ENCODE results near the gene HM13. TPM values are rescaled to one million over a fixed set of nuclear protein-coding genes. Genes with fewer than 3 reads are reported as not detected.
"Not testable (repeated sequence)": the region's sequence is repeated elsewhere in the genome, so short reads cannot be mapped to it uniquely, and the experiment has no call there.

Gene HM13
- 10 to 100 TPM; 67.3 to 69.4 TPM for total RNA-seq

DNA sequence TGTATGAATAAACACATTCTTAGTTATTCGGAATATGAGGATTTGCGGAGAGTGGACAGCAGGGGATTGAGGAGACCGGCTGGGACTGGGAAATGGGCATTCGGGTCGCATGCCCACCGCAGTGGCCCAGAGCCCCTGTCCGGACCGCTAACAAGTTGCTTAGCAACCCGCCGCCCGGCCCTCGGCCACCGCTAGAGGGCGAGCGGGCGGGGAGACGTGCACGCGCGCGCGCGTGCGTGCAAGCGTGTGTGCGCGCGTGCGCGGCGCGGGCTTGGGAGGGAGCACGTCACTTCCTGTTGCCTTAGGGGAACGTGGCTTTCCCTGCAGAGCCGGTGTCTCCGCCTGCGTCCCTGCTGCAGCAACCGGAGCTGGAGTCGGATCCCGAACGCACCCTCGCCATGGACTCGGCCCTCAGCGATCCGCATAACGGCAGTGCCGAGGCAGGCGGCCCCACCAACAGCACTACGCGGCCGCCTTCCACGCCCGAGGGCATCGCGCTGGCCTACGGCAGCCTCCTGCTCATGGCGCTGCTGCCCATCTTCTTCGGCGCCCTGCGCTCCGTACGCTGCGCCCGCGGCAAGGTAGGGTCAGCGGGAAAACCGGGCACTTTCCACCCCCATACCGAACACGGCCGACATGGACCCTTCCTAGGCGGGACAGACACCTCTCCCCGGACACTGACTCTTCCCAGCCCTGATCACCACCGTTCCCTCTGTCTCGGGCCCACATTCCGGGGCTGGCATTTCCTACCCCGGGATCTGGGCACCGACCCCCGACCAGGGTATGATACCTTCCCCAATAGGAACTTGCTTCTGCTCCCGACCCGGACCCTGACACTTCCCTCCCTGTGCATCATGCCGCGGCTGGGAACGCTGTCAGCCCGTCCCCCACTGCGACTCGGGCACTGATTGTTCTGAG lies at the start of gene HM13:
HM13 (plus strand) TSS at position 289 of the 918 bp plus-strand sequence; CDS start at position 399, 110 bp downstream.
- Mint-ChIP-seq H3K4me3 (no peak within 1 kb of the TSS), H3K27ac (peak within 1 kb of the TSS; percentile 1), H3K27me3 (ENCODE audit: low read depth) (no peaks in the 10 kb centered on the region), H3K4me1 (ENCODE audit: low read depth) (peaks cover 9% of the 10 kb centered on the region), H3K9me3 (no peaks in the 10 kb centered on the region), H3K36me3 (ENCODE audit: low read depth) (peaks cover 7% of the 10 kb centered on the region)
- CTCF ChIA-PET, result interaction anchor here (0.6 to 4.2 kb wide), 7 partner anchors 12 to 98 kb away, joined by 3 to 26 read pairs (median 5); a partner anchor contains a TSS
- peak; percentile 89 for DNase-seq
- intact Hi-C loops (cut with micrococcal nuclease), result loop anchor here (1.0 to 5.0 kb wide), 6 partner anchors 33 to 208 kb away; partner anchors contain the start of genes BCL2L1 and ID1

DNA sequence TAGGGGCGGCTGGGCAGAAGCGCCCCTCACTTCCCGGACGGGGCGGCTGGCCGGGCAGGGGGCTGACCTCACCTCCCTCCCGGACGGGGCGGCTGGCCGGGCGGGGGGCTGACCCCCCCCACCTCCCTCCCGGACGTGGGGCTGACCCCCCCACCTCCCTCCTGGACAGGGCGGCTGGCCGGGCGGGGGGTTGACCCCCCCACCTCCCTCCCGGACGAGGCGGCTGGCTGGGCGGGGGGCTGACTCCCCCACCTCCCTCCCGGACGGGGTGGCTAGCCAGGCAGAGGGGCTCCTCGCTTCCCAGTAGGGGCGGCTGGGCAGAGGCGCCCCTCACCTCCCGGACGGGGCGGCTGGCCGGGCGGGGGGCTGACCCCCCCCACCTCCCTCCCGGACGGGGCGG lies 43.3 kb upstream of the HM13 start:
- intact Hi-C loops (cut with micrococcal nuclease); H3K27ac Mint-ChIP-seq; H3K4me3 Mint-ChIP-seq; H3K9me3 Mint-ChIP-seq; CTCF ChIA-PET; DNase-seq; H3K36me3 Mint-ChIP-seq (ENCODE audit: low read depth): not testable (repeated sequence)
- Mint-ChIP-seq H3K4me1 (ENCODE audit: low read depth) (peaks cover 10% of the 10 kb centered on the region), H3K27me3 (ENCODE audit: low read depth) (peaks cover 23% of the 10 kb centered on the region)

GRCh38 chr20:31472395-31473330 lies 41.6 kb upstream of the HM13 start:
- H3K27me3 Mint-ChIP-seq (ENCODE audit: low read depth), result peaks cover 34% of the 10 kb centered on the region
- no peaks in the 10 kb centered on the region for H3K36me3 Mint-ChIP-seq (ENCODE audit: low read depth)
- no peak overlapping the region for H3K27ac Mint-ChIP-seq
- no peak overlapping the region for H3K4me3 Mint-ChIP-seq
- CTCF ChIA-PET, result interaction anchor here (0.8 to 1.5 kb wide), 3 partner anchors 12 to 31 kb away, joined by 3 to 4 read pairs (median 4); no protein-coding TSS in a partner anchor
- intact Hi-C loops (cut with micrococcal nuclease), result no loop called here
- peaks cover 2% of the 10 kb centered on the region for H3K9me3 Mint-ChIP-seq
- H3K4me1 Mint-ChIP-seq (ENCODE audit: low read depth), result peaks cover 10% of the 10 kb centered on the region
- DNase-seq, result no peak

DNA sequence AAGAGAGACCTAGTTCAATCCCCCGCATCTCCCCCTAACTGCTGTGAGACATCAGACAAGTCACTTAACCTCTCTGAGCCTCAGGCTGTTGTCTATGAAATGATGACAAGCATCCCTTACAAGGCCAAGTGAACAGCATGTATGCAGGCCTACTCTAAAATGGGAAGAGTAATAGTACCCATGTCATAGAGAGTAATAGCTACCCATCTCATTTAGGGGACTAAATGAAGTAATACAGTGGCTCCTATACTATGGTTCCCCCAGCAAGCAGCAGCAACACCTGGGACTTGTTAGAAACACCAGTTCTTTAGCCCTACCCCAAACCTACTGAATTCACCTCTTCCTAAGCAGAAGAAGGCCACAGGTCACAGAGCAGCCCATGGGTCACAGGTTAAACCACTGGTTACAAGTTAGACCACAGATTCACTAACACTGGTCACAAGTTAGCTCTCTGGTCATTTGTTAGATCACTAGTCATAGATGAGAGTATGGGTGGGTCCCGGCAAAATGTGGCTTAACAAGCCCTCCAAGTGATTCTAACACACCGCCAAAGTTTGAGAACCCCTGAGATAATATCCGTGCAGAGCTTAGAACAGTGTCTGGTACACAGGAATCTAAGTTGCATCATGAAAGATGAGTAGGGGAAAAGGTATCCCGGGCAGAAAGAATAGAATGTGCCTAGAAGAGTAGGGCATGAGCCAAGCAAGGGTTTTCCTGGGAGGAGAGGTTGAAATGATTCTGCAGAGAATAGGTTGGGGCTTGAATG lies 40.7 kb upstream of the HM13 start:
- no peak overlapping the region for H3K4me3 Mint-ChIP-seq
- H3K27me3 Mint-ChIP-seq (ENCODE audit: low read depth), result peaks cover 39% of the 10 kb centered on the region
- CTCF ChIA-PET, result interaction anchor here (0.8 to 1.8 kb wide), 5 partner anchors 9 to 30 kb away, joined by 3 to 7 read pairs (median 4); no protein-coding TSS in a partner anchor
- no peak overlapping the region for H3K27ac Mint-ChIP-seq
- H3K4me1 Mint-ChIP-seq (ENCODE audit: low read depth), result peaks cover 10% of the 10 kb centered on the region
- no peaks in the 10 kb centered on the region for H3K36me3 Mint-ChIP-seq (ENCODE audit: low read depth)
- intact Hi-C loops (cut with micrococcal nuclease), result no loop called here
- H3K9me3 Mint-ChIP-seq, result peaks cover 2% of the 10 kb centered on the region
- no peak for DNase-seq

DNA sequence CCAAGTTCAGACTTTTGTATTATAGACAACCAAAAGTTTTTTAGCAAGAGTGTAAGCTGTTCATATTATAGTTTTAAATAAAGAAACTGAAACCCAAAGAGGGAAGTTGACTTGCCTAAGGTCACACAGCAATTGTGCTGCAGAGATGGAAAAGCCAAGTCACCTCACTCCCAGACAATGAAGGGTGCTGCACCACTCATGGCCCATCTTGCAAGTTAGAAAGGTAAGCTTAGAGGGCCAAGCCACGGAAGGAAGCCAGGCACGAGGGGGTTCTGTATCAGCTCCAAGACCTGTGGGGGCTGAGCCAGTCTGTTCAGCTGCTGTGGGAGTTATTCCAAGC lies 40.2 kb upstream of the HM13 start:
- CTCF ChIA-PET, result interaction anchor here (0.8 to 1.8 kb wide), 4 partner anchors 9 to 29 kb away, joined by 3 to 7 read pairs (median 4); no protein-coding TSS in a partner anchor
- Mint-ChIP-seq H3K27me3 (ENCODE audit: low read depth) (peaks cover 39% of the 10 kb centered on the region), H3K27ac (no peak overlapping the region), H3K36me3 (ENCODE audit: low read depth) (no peaks in the 10 kb centered on the region), H3K4me1 (ENCODE audit: low read depth) (peaks cover 10% of the 10 kb centered on the region), H3K4me3 (no peak overlapping the region), H3K9me3 (peaks cover 2% of the 10 kb centered on the region)
- DNase-seq, result peak; percentile 8
- intact Hi-C loops (cut with micrococcal nuclease), result no loop called here

- DNase-seq, result no peak
- Mint-ChIP-seq H3K27ac (no peak within 1 kb of the TSS), H3K4me1 (ENCODE audit: low read depth) (peaks cover 10% of the 10 kb centered on the region), H3K9me3 (peaks cover 2% of the 10 kb centered on the region), H3K4me3 (no peak within 1 kb of the TSS), H3K36me3 (ENCODE audit: low read depth) (no peaks in the 10 kb centered on the region), H3K27me3 (ENCODE audit: low read depth) (peaks cover 39% of the 10 kb centered on the region)
- intact Hi-C loops (cut with micrococcal nuclease), result no loop called here
- CTCF ChIA-PET, result interaction anchor here (0.5 to 1.8 kb wide), 5 partner anchors 14 to 28 kb away, joined by 3 to 9 read pairs (median 6); no protein-coding TSS in a partner anchor
Observed at GRCh38 chr20:31474758-31475427, 39.3 kb upstream of the HM13 start, which contains the start of the genes DEFB124 and REM1. TSS of gene DEFB124 (minus strand) at chr20:31475127. CDS start at chr20:31473013, 2,114 bp downstream. TSS of gene REM1 (plus strand) at chr20:31475288. CDS start at chr20:31476446, 1,158 bp downstream.

- no peak for DNase-seq
- Mint-ChIP-seq H3K9me3 (peaks cover 2% of the 10 kb centered on the region), H3K36me3 (ENCODE audit: low read depth) (no peaks in the 10 kb centered on the region), H3K27ac (no peak overlapping the region), H3K4me1 (ENCODE audit: low read depth) (peaks cover 10% of the 10 kb centered on the region), H3K4me3 (no peak overlapping the region), H3K27me3 (ENCODE audit: low read depth) (peaks cover 39% of the 10 kb centered on the region)
- intact Hi-C loops (cut with micrococcal nuclease), result no loop called here
- CTCF ChIA-PET, result interaction anchor here (0.5 to 1.8 kb wide), 3 partner anchors 16 to 27 kb away, joined by 3 to 9 read pairs (median 3); no protein-coding TSS in a partner anchor
Observed at GRCh38 chr20:31475472-31476293, 38.6 kb upstream of the HM13 start.

DNA sequence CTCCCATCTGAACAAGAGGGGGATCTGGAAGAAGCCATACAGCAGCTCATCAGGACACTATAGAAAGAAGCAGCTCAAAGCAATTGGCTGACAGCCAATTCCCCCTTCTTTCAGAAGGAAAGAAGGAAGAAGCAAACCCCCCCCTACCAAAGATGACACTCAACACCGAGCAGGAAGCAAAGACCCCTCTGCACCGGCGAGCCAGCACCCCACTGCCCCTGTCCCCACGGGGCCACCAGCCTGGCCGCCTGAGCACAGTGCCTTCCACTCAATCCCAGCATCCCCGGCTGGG lies 38.0 kb upstream of the HM13 start:
- Mint-ChIP-seq H3K27me3 (ENCODE audit: low read depth) (peaks cover 40% of the 10 kb centered on the region), H3K27ac (no peak overlapping the region), H3K36me3 (ENCODE audit: low read depth) (no peaks in the 10 kb centered on the region), H3K4me3 (no peak overlapping the region), H3K9me3 (peaks cover 2% of the 10 kb centered on the region), H3K4me1 (ENCODE audit: low read depth) (peaks cover 10% of the 10 kb centered on the region)
- CTCF ChIA-PET, result interaction anchor here (1.8 kb wide), 1 partner anchor 26 kb away, joined by 9 read pairs; no protein-coding TSS in a partner anchor
- no peak for DNase-seq
- intact Hi-C loops (cut with micrococcal nuclease), result no loop called here

DNA sequence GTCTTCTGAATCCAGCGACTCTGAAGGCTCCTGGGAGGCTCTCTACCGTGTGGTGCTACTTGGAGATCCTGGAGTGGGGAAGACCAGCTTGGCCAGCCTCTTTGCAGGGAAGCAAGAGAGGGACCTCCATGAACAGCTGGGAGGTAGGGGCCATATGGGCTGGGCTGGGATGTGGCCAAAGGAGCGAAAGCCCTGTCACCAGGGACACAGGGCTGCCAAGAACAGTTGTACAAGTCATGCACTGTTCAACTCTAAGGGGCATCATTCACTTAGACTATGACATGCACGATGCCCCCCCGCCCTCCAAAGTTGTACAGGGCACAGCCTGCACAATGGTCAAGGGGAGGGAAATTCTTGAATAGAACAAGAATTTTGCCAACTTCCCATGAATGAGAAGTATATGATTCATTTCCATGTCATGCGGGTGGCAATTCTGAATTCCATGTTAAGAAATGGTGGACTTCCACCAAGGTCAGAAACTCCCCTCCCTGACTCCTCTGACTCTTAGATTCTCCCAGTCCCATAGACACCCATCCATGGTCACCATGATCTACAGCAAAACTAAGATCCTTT lies 37.5 kb upstream of the HM13 start:
- CTCF ChIA-PET, result interaction anchor here (1.8 kb wide), 1 partner anchor 26 kb away, joined by 9 read pairs; no protein-coding TSS in a partner anchor
- intact Hi-C loops (cut with micrococcal nuclease), result no loop called here
- peaks cover 43% of the 10 kb centered on the region for H3K27me3 Mint-ChIP-seq (ENCODE audit: low read depth)

DNA sequence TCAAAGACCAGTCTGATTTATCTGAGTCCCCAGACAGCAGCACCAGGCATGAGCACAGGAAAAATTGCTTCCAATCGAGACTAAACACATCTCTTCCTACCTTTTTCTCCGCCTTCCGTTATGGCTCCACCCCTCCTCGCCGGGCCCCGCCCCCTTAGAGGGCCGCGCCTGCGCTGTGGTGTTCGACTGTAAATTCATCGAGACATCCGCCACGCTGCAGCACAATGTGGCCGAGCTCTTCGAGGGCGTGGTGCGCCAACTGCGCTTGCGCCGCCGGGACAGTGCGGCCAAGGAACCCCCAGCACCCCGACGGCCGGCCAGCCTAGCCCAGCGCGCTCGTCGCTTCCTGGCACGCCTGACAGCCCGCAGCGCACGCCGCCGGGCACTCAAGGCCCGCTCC lies 30.2 kb upstream of the HM13 start:
- intact Hi-C loops (cut with micrococcal nuclease), result no loop called here
- H3K27ac Mint-ChIP-seq, result no peak overlapping the region
- no peaks in the 10 kb centered on the region for H3K9me3 Mint-ChIP-seq
- no peak overlapping the region for H3K4me3 Mint-ChIP-seq
- H3K36me3 Mint-ChIP-seq (ENCODE audit: low read depth), result no peaks in the 10 kb centered on the region
- no peak for DNase-seq
- CTCF ChIA-PET, result interaction anchor here (0.6 to 3.2 kb wide), 3 partner anchors 19 to 36 kb away, joined by 3 to 14 read pairs (median 9); no protein-coding TSS in a partner anchor
- peaks cover 12% of the 10 kb centered on the region for H3K4me1 Mint-ChIP-seq (ENCODE audit: low read depth)
- H3K27me3 Mint-ChIP-seq (ENCODE audit: low read depth), result peaks cover 26% of the 10 kb centered on the region

More for the DNA sequence above, 37.5 kb upstream of the HM13 start:
- H3K27ac Mint-ChIP-seq, result no peak overlapping the region
- H3K36me3 Mint-ChIP-seq (ENCODE audit: low read depth), result no peaks in the 10 kb centered on the region
- peaks cover 10% of the 10 kb centered on the region for H3K4me1 Mint-ChIP-seq (ENCODE audit: low read depth)
- no peak for DNase-seq
- no peak overlapping the region for H3K4me3 Mint-ChIP-seq
- peaks cover 2% of the 10 kb centered on the region for H3K9me3 Mint-ChIP-seq

Measured in activated naive CD4-positive, alpha-beta T cell treated with anti-CD3 and anti-CD28 coated beads for 36 hours (primary cell).